ENCODE measurements around the gene SRMS. TPM values are rescaled to one million over a fixed set of nuclear protein-coding genes. Genes with fewer than 3 reads are reported as not detected.
"Not testable (repeated sequence)": the region's sequence is repeated elsewhere in the genome, so short reads cannot be mapped to it uniquely, and the experiment has no call there.

SRMS gene
- total and polyA plus RNA-seq, 3 donors from 2014 or later = 0.19 to 0.42 (median 0.24) TPM

GRCh38 chr20:63572071-63572787, 24.7 kb upstream of the SRMS start:
- Histone ChIP-seq H3K27me3 (no peaks in the 10 kb centered on the region), H3K4me1 (peaks cover 6% of the 10 kb centered on the region), H3K9me3 (no peaks in the 10 kb centered on the region), H3K36me3 (ENCODE audit: low read depth, missing control alignments) (no peaks in the 10 kb centered on the region), H3K27ac (no peak overlapping the region), H3K4me3 (no peak overlapping the region)
- intact Hi-C loops (cut with DNase I; ENCODE audit: low total_unique reads) = no loop called here
- DNase-seq = no peak
- 93 to 94% methylated on average over 18 to 48 of the region's 48 CpGs for WGBS, 2 donors
- TF ChIP-seq CTCF (IDR thresholded peaks at IDR 0.05) = no peak

GRCh38 chr20:63571087-63571478, 23.5 kb upstream of the SRMS start:
- DNase-seq; H3K9me3 ChIP-seq; H3K4me1 ChIP-seq; intact Hi-C loops (cut with DNase I; ENCODE audit: low total_unique reads); H3K27ac ChIP-seq; H3K27me3 ChIP-seq; H3K4me3 ChIP-seq; H3K36me3 ChIP-seq (ENCODE audit: low read depth, missing control alignments): not testable (repeated sequence)
- WGBS, 2 donors = 61 to 74% methylated on average over 2 to 11 of the region's 11 CpGs

- TF ChIP-seq CTCF (IDR thresholded peaks at IDR 0.05) (no peak), POLR2A (IDR thresholded peaks at IDR 0.05) (no peak)
- Histone ChIP-seq H3K27ac (no peak overlapping the region), H3K36me3 (ENCODE audit: low read depth, missing control alignments) (no peaks in the 10 kb centered on the region), H3K9me3 (no peaks in the 10 kb centered on the region), H3K27me3 (no peaks in the 10 kb centered on the region), H3K4me1 (peaks cover 6% of the 10 kb centered on the region), H3K4me3 (no peak overlapping the region)
- no peak for DNase-seq
- intact Hi-C loops (cut with DNase I; ENCODE audit: low total_unique reads) = no loop called here
- WGBS, 2 donors = 87 to 90% methylated on average over 3 to 28 of the region's 28 CpGs
Observed at GRCh38 chr20:63570281-63571086, 22.9 kb upstream of the SRMS start.

- TF ChIP-seq CTCF (IDR thresholded peaks at IDR 0.05) = no peak
- no peak for TF ChIP-seq POLR2A (IDR thresholded peaks at IDR 0.05)
- no peaks in the 10 kb centered on the region for H3K27me3 ChIP-seq
- 90 to 91% methylated on average over 33 to 46 of the region's 46 CpGs for WGBS, 2 donors
- no peak for DNase-seq
- H3K9me3 ChIP-seq = no peaks in the 10 kb centered on the region
- peaks cover 6% of the 10 kb centered on the region for H3K4me1 ChIP-seq
- H3K27ac ChIP-seq = no peak overlapping the region
- H3K36me3 ChIP-seq (ENCODE audit: low read depth, missing control alignments) = no peaks in the 10 kb centered on the region
- intact Hi-C loops (cut with DNase I; ENCODE audit: low total_unique reads) = no loop called here
- no peak overlapping the region for H3K4me3 ChIP-seq
Observed at GRCh38 chr20:63568986-63569949, 21.7 kb upstream of the SRMS start.

Measured in testis (tissue), 3 donors.